PC-3 (cell line): Measurements from ENCODE around the gene ACTG1.

Experiments
- EZH2 ChIP-seq: fragments of 300-600 bp; sonication (generic); IDR thresholded peaks from one replicate; pipeline ENCODE4 v1.6.1; 2017; ENCODE audit warnings: antibody characterized with exemption, mild to moderate bottlenecking, low read length; ENCODE audit not compliant: unreplicated experiment
- EZH2phosphoT487 ChIP-seq: fragments of 300-600 bp; sonication (generic); IDR thresholded peaks from 2 replicates; pipeline ENCODE4 v1.6.1; 2018; ENCODE audit warnings: mild to moderate bottlenecking, antibody characterized with exemption, low read length, borderline replicate concordance
- TF ChIP-seq, protein P1 (sequence below): fragments of 300-600 bp; sonication (generic); conservative IDR thresholded peaks from 2 replicates; pipeline ENCODE4 v1.5.1; 2017; ENCODE audit warnings: antibody characterized with exemption, low read depth, mild to moderate bottlenecking, low read length

DNA sequence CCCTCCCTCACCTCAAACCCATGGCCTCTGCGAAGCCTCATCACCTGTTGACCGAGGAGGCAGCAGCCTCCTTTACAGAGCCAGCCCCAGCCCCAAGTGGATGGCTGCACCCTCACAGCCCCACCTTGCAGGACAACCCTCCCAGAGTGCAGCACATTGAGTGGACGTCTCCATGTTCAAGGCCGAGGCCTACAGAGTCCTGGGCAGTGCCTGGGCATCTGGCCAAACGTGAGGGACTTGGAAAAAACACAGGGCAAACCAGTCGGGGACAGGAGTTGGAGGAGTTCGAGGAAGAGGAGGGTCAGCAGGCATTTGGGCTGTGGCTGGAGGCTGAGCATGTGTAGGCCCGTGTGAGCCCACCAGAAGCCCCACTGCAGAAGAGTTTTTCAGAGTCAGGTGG, 39.6 kb downstream of the ACTG1 start:
- TF ChIP-seq EZH2 (no peak), EZH2phosphoT487 (no peak)
- TF ChIP-seq, protein P1, sequence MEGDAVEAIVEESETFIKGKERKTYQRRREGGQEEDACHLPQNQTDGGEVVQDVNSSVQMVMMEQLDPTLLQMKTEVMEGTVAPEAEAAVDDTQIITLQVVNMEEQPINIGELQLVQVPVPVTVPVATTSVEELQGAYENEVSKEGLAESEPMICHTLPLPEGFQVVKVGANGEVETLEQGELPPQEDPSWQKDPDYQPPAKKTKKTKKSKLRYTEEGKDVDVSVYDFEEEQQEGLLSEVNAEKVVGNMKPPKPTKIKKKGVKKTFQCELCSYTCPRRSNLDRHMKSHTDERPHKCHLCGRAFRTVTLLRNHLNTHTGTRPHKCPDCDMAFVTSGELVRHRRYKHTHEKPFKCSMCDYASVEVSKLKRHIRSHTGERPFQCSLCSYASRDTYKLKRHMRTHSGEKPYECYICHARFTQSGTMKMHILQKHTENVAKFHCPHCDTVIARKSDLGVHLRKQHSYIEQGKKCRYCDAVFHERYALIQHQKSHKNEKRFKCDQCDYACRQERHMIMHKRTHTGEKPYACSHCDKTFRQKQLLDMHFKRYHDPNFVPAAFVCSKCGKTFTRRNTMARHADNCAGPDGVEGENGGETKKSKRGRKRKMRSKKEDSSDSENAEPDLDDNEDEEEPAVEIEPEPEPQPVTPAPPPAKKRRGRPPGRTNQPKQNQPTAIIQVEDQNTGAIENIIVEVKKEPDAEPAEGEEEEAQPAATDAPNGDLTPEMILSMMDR = no peak
